Measurements from ENCODE around the gene PWWP2A.

- TF ChIP-seq CTCF (IDR thresholded peaks at IDR 0.05; ENCODE audit: insufficient read depth, low read depth, low read length) (no peak), EZH2 (IDR thresholded peaks at IDR 0.05; ENCODE audit: insufficient read depth, low read length) (no peak)
Measured at GRCh38 chr5:160161626-160162025, 42.4 kb upstream of the PWWP2A start.

Measured in astrocyte (in vitro differentiated cells and primary cell).